WTC11 (cell line): ENCODE results near the gene ABCB10. TPM values are rescaled to one million over a fixed set of nuclear protein-coding genes. Genes with fewer than 3 reads are reported as not detected.

Experiments
- ATAC-seq: fragments of 200-7000 bp; cut with Tn5 transposase; 2 replicates; pipeline ENCODE4 v1.10.0; 2021; ENCODE audit warnings: mild to moderate bottlenecking, moderate library complexity
- CTCF ChIA-PET: fragments of 300-600 bp; sonication (Branson Sonifier 250); formaldehyde crosslinking; loops from one replicate; lab custom pipeline; 2021; ENCODE audit warnings: antibody characterized with exemption; lab: Charles Lee
- POLR2A ChIA-PET: fragments of 350-600 bp; sonication (Branson Sonifier 250); formaldehyde crosslinking; loops from one replicate; lab custom pipeline; 2021; ENCODE audit warnings: antibody characterized with exemption; lab: Charles Lee
- DNase-seq: peaks from one replicate; pipeline ENCODE4 v3.0.0; 2021; ENCODE audit warnings: low spot score
- H3K27ac Mint-ChIP-seq: 2 replicates; pipeline ENCODE4 v1.8.0; 2021; ENCODE audit warnings: mixed read lengths
- H3K27me3 Mint-ChIP-seq: 2 replicates; pipeline ENCODE4 v1.8.0; 2021; ENCODE audit warnings: low read depth, mild to moderate bottlenecking, moderate library complexity, mixed read lengths
- H3K36me3 Mint-ChIP-seq: 2 replicates; pipeline ENCODE4 v1.8.0; 2021; ENCODE audit warnings: mixed read lengths
- H3K4me1 Mint-ChIP-seq: 2 replicates; pipeline ENCODE4 v1.8.0; 2022; ENCODE audit warnings: mixed read lengths
- H3K4me3 Mint-ChIP-seq: 2 replicates; pipeline ENCODE4 v1.8.0; 2021; ENCODE audit warnings: mild to moderate bottlenecking, moderate library complexity, mixed read lengths
- H3K9me3 Mint-ChIP-seq: 2 replicates; pipeline ENCODE4 v1.8.0; 2021; ENCODE audit warnings: mixed read lengths
- ATF1 ChIP-seq: sonication (generic); formaldehyde crosslinking; IDR thresholded peaks from 2 replicates; pipeline ENCODE4 v1.8.1; 2023; ENCODE audit warnings: mild to moderate bottlenecking, moderate library complexity, missing genetic modification reagents
- CDX4 ChIP-seq: fragments of 250-450 bp; sonication (Bioruptor Pico); IDR thresholded peaks from 2 replicates; pipeline ENCODE4 v1.9.0; 2021; ENCODE audit warnings: moderate library complexity, mild to moderate bottlenecking, inconsistent platforms, borderline replicate concordance
- CREM ChIP-seq: sonication (generic); formaldehyde crosslinking; IDR thresholded peaks from 2 replicates; pipeline ENCODE4 v1.8.1; 2022; ENCODE audit warnings: mild to moderate bottlenecking, missing genetic modification reagents, moderate library complexity
- FOXJ3 ChIP-seq: sonication (generic); formaldehyde crosslinking; IDR thresholded peaks from 2 replicates; pipeline ENCODE4 v1.9.0; 2021; ENCODE audit warnings: missing genetic modification reagents, mild to moderate bottlenecking, borderline replicate concordance
- GABPB1 ChIP-seq: sonication (generic); formaldehyde crosslinking; IDR thresholded peaks from 2 replicates; pipeline ENCODE4 v1.8.1; 2023; ENCODE audit warnings: mild to moderate bottlenecking, missing genetic modification reagents
- IRF1 ChIP-seq: sonication (generic); formaldehyde crosslinking; IDR thresholded peaks from 2 replicates; pipeline ENCODE4 v1.8.0; 2023; ENCODE audit warnings: missing genetic modification reagents
- MXD4 ChIP-seq: fragments of 250-450 bp; sonication (Bioruptor Pico); IDR thresholded peaks from 2 replicates; pipeline ENCODE4 v1.8.0; 2021; ENCODE audit warnings: mild to moderate bottlenecking, moderate library complexity, borderline replicate concordance
- NFE2L1 ChIP-seq: sonication (generic); formaldehyde crosslinking; IDR thresholded peaks from 2 replicates; pipeline ENCODE4 v1.8.1; 2023; ENCODE audit warnings: missing genetic modification reagents
- RORB ChIP-seq: fragments of 250-450 bp; sonication (Bioruptor Pico); IDR thresholded peaks from 2 replicates; pipeline ENCODE4 v1.9.0; 2021; ENCODE audit warnings: mild to moderate bottlenecking
- SMAD3 ChIP-seq: sonication (generic); formaldehyde crosslinking; IDR thresholded peaks from 2 replicates; pipeline ENCODE4 v1.8.0; 2022; ENCODE audit warnings: missing genetic modification reagents, mild to moderate bottlenecking, borderline replicate concordance
- SOX15 ChIP-seq: fragments of 250-450 bp; sonication (Bioruptor Pico); IDR thresholded peaks from 2 replicates; pipeline ENCODE4 v1.9.0; 2021; ENCODE audit warnings: mild to moderate bottlenecking
- STAT6 ChIP-seq: sonication (generic); formaldehyde crosslinking; conservative IDR thresholded peaks from 2 replicates; pipeline ENCODE4 v1.8.1; 2023; ENCODE audit warnings: mild to moderate bottlenecking, low read depth, missing genetic modification reagents, moderate library complexity
- TP53 ChIP-seq: sonication (generic); formaldehyde crosslinking; IDR thresholded peaks from 2 replicates; pipeline ENCODE4 v1.8.1; 2023; ENCODE audit warnings: mild to moderate bottlenecking, missing genetic modification reagents
- USF2 ChIP-seq: sonication (generic); formaldehyde crosslinking; IDR thresholded peaks from 2 replicates; pipeline ENCODE4 v1.8.1; 2023; ENCODE audit warnings: mild to moderate bottlenecking, missing genetic modification reagents, moderate library complexity
- ZNF281 ChIP-seq: sonication (generic); formaldehyde crosslinking; IDR thresholded peaks from 2 replicates; pipeline ENCODE4 v1.8.0; 2023; ENCODE audit warnings: mild to moderate bottlenecking, missing genetic modification reagents
- ZNF423 ChIP-seq: fragments of 250-450 bp; sonication (Bioruptor Pico); IDR thresholded peaks from 2 replicates; pipeline ENCODE4 v2.1.2; 2022; ENCODE audit warnings: mild to moderate bottlenecking, moderate library complexity
- ZNF425 ChIP-seq: fragments of 250-450 bp; sonication (Bioruptor Pico); conservative IDR thresholded peaks from 2 replicates; pipeline ENCODE4 v1.9.0; 2021; ENCODE audit warnings: mild to moderate bottlenecking
- ZNF532 ChIP-seq: fragments of 250-450 bp; sonication (Bioruptor Pico); IDR thresholded peaks from 2 replicates; pipeline ENCODE4 v1.9.0; 2021; ENCODE audit warnings: mild to moderate bottlenecking, borderline replicate concordance
- total RNA-seq: library from RNA; stranded (reverse); gene quantifications from 3 replicates; pipeline ENCODE4 v1.2.3, GENCODE V29; 2021

Gene ABCB10
- total RNA-seq, 1 experiment from 2014 or later: 11.0 TPM

- H3K27ac Mint-ChIP-seq: no peak overlapping the region
- POLR2A ChIA-PET: no interaction called here
- no peak overlapping the region for H3K4me3 Mint-ChIP-seq
- no peaks in the 10 kb centered on the region for H3K9me3 Mint-ChIP-seq
- DNase-seq: no peak
- H3K27me3 Mint-ChIP-seq: no peaks in the 10 kb centered on the region
- ATAC-seq: no peak
- CTCF ChIA-PET: no interaction called here
- peaks cover 15% of the 10 kb centered on the region for H3K36me3 Mint-ChIP-seq
- no peaks in the 10 kb centered on the region for H3K4me1 Mint-ChIP-seq
- TF ChIP-seq ZNF423 (CRISPR knock-in tag) (no peak), SMAD3 (CRISPR knock-in tag) (no peak), IRF1 (CRISPR knock-in tag) (no peak), CREM (CRISPR knock-in tag) (no peak), ZNF532 (CRISPR knock-in tag) (no peak), NFE2L1 (CRISPR knock-in tag) (no peak), ZNF425 (CRISPR knock-in tag) (no peak), ZNF281 (CRISPR knock-in tag) (no peak), STAT6 (CRISPR knock-in tag) (no peak), USF2 (CRISPR knock-in tag) (no peak), CDX4 (CRISPR knock-in tag) (no peak), FOXJ3 (no peak), GABPB1 (CRISPR knock-in tag) (no peak), ATF1 (CRISPR knock-in tag) (no peak), RORB (CRISPR knock-in tag) (no peak), SOX15 (CRISPR knock-in tag) (no peak), TP53 (CRISPR knock-in tag) (no peak), MXD4 (CRISPR knock-in tag) (no peak)
These were observed 35.9 kb upstream of the ABCB10 start for GRCh38 chr1:229594227-229595008.
